Activated CD4-positive, alpha-beta T cell treated with anti-CD3 and anti-CD28 coated beads, Interleukin-2, amount 50 U/mL, for 4 hours (primary cell): ENCODE data around the gene PNMA1.
A peak's percentile ranks its signal among the peaks of the same experiment; 100 is the strongest.

Experiments used
- DNase-seq, 2 experiments: peaks; one replicate each; pipeline ENCODE4 v3.0.0-alpha.2; 2020

Gene PNMA1

GRCh38 chr14:73713803-73714655 is at the start of gene PNMA1:
TSS of gene PNMA1 (minus strand) at chr14:73714384. CDS start at chr14:73713639, 745 bp downstream.
- DNase-seq = peak; percentile 72 to 76

- no peak for DNase-seq
Measured at GRCh38 chr14:73763396-73763795, 49.2 kb upstream of the PNMA1 start.

GRCh38 chr14:73762375-73762822 is 48.2 kb upstream of the PNMA1 start:
- no peak for DNase-seq

- no peak for DNase-seq
Measured at GRCh38 chr14:73761618-73762355, 47.6 kb upstream of the PNMA1 start.

- DNase-seq = no peak
Measured at GRCh38 chr14:73760598-73761586, 46.7 kb upstream of the PNMA1 start.

GRCh38 chr14:73759714-73760597 is 45.8 kb upstream of the PNMA1 start:
- peak; percentile 95 for DNase-seq

- peak in 1 of 2 experiments; percentile 42 for DNase-seq
Measured at GRCh38 chr14:73759183-73759713, 45.1 kb upstream of the PNMA1 start.

- peak; percentile 66 to 68 for DNase-seq
Measured at GRCh38 chr14:73758392-73759182, 44.4 kb upstream of the PNMA1 start.

- DNase-seq = no peak
Measured at GRCh38 chr14:73757876-73758391, 43.8 kb upstream of the PNMA1 start.

GRCh38 chr14:73757381-73757780 is 43.2 kb upstream of the PNMA1 start:
- no peak for DNase-seq

GRCh38 chr14:73755434-73756014 is 41.3 kb upstream of the PNMA1 start:
- DNase-seq = no peak

- no peak for DNase-seq
Measured at GRCh38 chr14:73754911-73755360, 40.8 kb upstream of the PNMA1 start.

GRCh38 chr14:73753887-73754795 is 40.0 kb upstream of the PNMA1 start:
- no peak for DNase-seq

- no peak for DNase-seq
Measured at GRCh38 chr14:73753124-73753886, 39.1 kb upstream of the PNMA1 start.

GRCh38 chr14:73752297-73752992 is 38.3 kb upstream of the PNMA1 start:
- peak; percentile 42 to 46 for DNase-seq

- no peak for DNase-seq
Measured at GRCh38 chr14:73751157-73751691, 37.0 kb upstream of the PNMA1 start.

GRCh38 chr14:73750531-73750901 is 36.3 kb upstream of the PNMA1 start:
- DNase-seq = no peak
